ENCODE results near the gene KLK7. TPM values are rescaled to one million over a fixed set of nuclear protein-coding genes. Genes with fewer than 3 reads are reported as not detected.
"Not testable (repeated sequence)": the region's sequence is repeated elsewhere in the genome, so short reads cannot be mapped to it uniquely, and the experiment has no call there.

The KLK7 gene
- total RNA-seq, 1 donor from 2014 or later, result not detected

GRCh38 chr19:51000426-51000825 lies 16.7 kb upstream of the KLK7 start:
- H3K4me1 ChIP-seq, result no peaks in the 10 kb centered on the region
- no peaks in the 10 kb centered on the region for H3K36me3 ChIP-seq
- no peak for TF ChIP-seq CTCF (IDR thresholded peaks at IDR 0.05)
- ATAC-seq, result peak in 1 of 2 donors; percentile 18
- H3K9me3 ChIP-seq, result no peaks in the 10 kb centered on the region
- intact Hi-C loops (cut with DNase I), result no loop called here
- H3K4me3 ChIP-seq, result no peak overlapping the region
- no peak for DNase-seq
- H3K27me3 ChIP-seq (ENCODE audit: low read depth), result peaks cover 44% of the 10 kb centered on the region
- no peak overlapping the region for H3K27ac ChIP-seq

- H3K36me3 ChIP-seq, result no peaks in the 10 kb centered on the region
- ATAC-seq (no peak), DNase-seq (no peak)
- H3K9me3 ChIP-seq, result no peaks in the 10 kb centered on the region
- H3K4me1 ChIP-seq, result no peaks in the 10 kb centered on the region
- peaks cover 36% of the 10 kb centered on the region for H3K27me3 ChIP-seq (ENCODE audit: low read depth)
- intact Hi-C loops (cut with DNase I), result no loop called here
- no peak overlapping the region for H3K4me3 ChIP-seq
- H3K27ac ChIP-seq, result no peak overlapping the region
- TF ChIP-seq CTCF (IDR thresholded peaks at IDR 0.05), result no peak
Observed at GRCh38 chr19:50998686-50999085, 15.0 kb upstream of the KLK7 start.

GRCh38 chr19:50998061-50998460 lies 14.3 kb upstream of the KLK7 start:
- ATAC-seq (no peak), DNase-seq (no peak)
- Histone ChIP-seq H3K27me3 (ENCODE audit: low read depth) (peaks cover 35% of the 10 kb centered on the region), H3K4me1 (no peaks in the 10 kb centered on the region), H3K27ac (no peak overlapping the region), H3K36me3 (no peaks in the 10 kb centered on the region), H3K4me3 (no peak overlapping the region), H3K9me3 (no peaks in the 10 kb centered on the region)
- intact Hi-C loops (cut with DNase I), result no loop called here
- no peak for TF ChIP-seq CTCF (IDR thresholded peaks at IDR 0.05)

GRCh38 chr19:50994129-50994528 lies 10.4 kb upstream of the KLK7 start:
- Histone ChIP-seq H3K4me1 (no peaks in the 10 kb centered on the region), H3K27me3 (ENCODE audit: low read depth) (peaks cover 1% of the 10 kb centered on the region), H3K4me3 (no peak overlapping the region), H3K27ac (no peak overlapping the region), H3K36me3 (no peaks in the 10 kb centered on the region), H3K9me3 (no peaks in the 10 kb centered on the region)
- TF ChIP-seq CTCF (IDR thresholded peaks at IDR 0.05), result no peak
- DNase-seq (no peak), ATAC-seq (no peak)
- intact Hi-C loops (cut with DNase I), result no loop called here

- H3K27ac ChIP-seq, result no peak overlapping the region
- no peak for ATAC-seq
- H3K27me3 ChIP-seq (ENCODE audit: low read depth), result peaks cover 4% of the 10 kb centered on the region
- no peaks in the 10 kb centered on the region for H3K36me3 ChIP-seq
- H3K9me3 ChIP-seq, result no peaks in the 10 kb centered on the region
- DNase-seq, result no peak
- no peak overlapping the region for H3K4me3 ChIP-seq
- TF ChIP-seq CTCF (IDR thresholded peaks at IDR 0.05), result no peak
- intact Hi-C loops (cut with DNase I), result no loop called here
- no peaks in the 10 kb centered on the region for H3K4me1 ChIP-seq
Observed at GRCh38 chr19:50992666-50993035, 8.9 kb upstream of the KLK7 start.

- H3K4me3 ChIP-seq; DNase-seq; H3K9me3 ChIP-seq; ATAC-seq; intact Hi-C loops (cut with DNase I); H3K27ac ChIP-seq; H3K4me1 ChIP-seq; H3K36me3 ChIP-seq: not testable (repeated sequence)
- peaks cover 18% of the 10 kb centered on the region for H3K27me3 ChIP-seq (ENCODE audit: low read depth)
Observed at GRCh38 chr19:50984416-50984815, 699 bp upstream of the KLK7 start.

Measured in lower lobe of right lung (tissue), 2 donors.